Vagina (tissue), 2 donors: Measurements from ENCODE around the gene DIAPH2. TPM values are rescaled to one million over a fixed set of nuclear protein-coding genes. Genes with fewer than 3 reads are reported as not detected.

Experiments
- DNase-seq, 2 donors: peaks; one replicate each; pipeline ENCODE4 v3.0.0-alpha.2; 2017; ENCODE audit errors: extremely low spot score in 2 of 2
- H3K27ac ChIP-seq: fragments of 200-600 bp; sonication (generic); one replicate; pipeline ENCODE4 v1.5.1; 2019
- H3K27me3 ChIP-seq: fragments of 200-600 bp; sonication (generic); one replicate; pipeline ENCODE4 v1.5.1; 2019
- H3K36me3 ChIP-seq, 2 donors: fragments of 200-600 bp; sonication (generic); one replicate each; pipeline ENCODE4 v1.5.1; 2017 to 2019
- H3K4me1 ChIP-seq: fragments of 200-600 bp; sonication (generic); one replicate; pipeline ENCODE4 v1.5.1; 2019
- H3K4me3 ChIP-seq, 2 donors: fragments of 200-600 bp; sonication (generic); 1 replicate in 1 of 2; 2 replicates in 1 of 2; pipeline ENCODE4 v1.5.1; 2016 to 2019
- H3K9me3 ChIP-seq: fragments of 200-600 bp; sonication (generic); one replicate; pipeline ENCODE4 v1.5.1; 2019
- POLR2A ChIP-seq, 2 donors: fragments of 450-650 bp; IDR thresholded peaks; one replicate each; pipeline ENCODE4 v1.6.1; 2017; ENCODE audit warnings: antibody characterized with exemption in 2 of 2, mild to moderate bottlenecking in 2 of 2, moderate library complexity in 2 of 2
- POLR2AphosphoS5 ChIP-seq, 2 donors: sonication (generic); formaldehyde crosslinking; IDR thresholded peaks; one replicate each; pipeline ENCODE4 v1.9.0; 2017; ENCODE audit warnings: antibody characterized with exemption in 2 of 2, mild to moderate bottlenecking in 2 of 2, low read depth in 1 of 2; ENCODE audit not compliant: insufficient read depth in 1 of 2
- intact Hi-C: fragments of 100-400 bp; cut with DNase I; formaldehyde crosslinking; loops from one replicate; pipeline ENCODE4 v1.15.1; 2023
- small RNA-seq: library from RNA; depleted of rRNA; stranded (forward); fragments of <200 nt; gene quantifications from one replicate; pipeline ENCODE3, GENCODE V24; 2016
- total RNA-seq: library from RNA; depleted of rRNA; stranded (reverse); fragments of >200 nt; gene quantifications from one replicate; pipeline ENCODE4 v1.2.3, GENCODE V29; 2016
- TF ChIP-seq, protein P1 (sequence below), 3 experiments: fragments of 450-650 bp in 2 of 3; fragments of 200-600 bp in 1 of 3; sonication (generic) in 1 of 3; IDR thresholded peaks; one replicate each; pipeline ENCODE4 v1.5.1; 2017 to 2019; ENCODE audit warnings: antibody characterized with exemption in 3 of 3, mild to moderate bottlenecking in 2 of 3, moderate library complexity in 2 of 3

The DIAPH2 gene
- total RNA-seq, 1 donor from 2014 or later = 38.8 TPM

DNA sequence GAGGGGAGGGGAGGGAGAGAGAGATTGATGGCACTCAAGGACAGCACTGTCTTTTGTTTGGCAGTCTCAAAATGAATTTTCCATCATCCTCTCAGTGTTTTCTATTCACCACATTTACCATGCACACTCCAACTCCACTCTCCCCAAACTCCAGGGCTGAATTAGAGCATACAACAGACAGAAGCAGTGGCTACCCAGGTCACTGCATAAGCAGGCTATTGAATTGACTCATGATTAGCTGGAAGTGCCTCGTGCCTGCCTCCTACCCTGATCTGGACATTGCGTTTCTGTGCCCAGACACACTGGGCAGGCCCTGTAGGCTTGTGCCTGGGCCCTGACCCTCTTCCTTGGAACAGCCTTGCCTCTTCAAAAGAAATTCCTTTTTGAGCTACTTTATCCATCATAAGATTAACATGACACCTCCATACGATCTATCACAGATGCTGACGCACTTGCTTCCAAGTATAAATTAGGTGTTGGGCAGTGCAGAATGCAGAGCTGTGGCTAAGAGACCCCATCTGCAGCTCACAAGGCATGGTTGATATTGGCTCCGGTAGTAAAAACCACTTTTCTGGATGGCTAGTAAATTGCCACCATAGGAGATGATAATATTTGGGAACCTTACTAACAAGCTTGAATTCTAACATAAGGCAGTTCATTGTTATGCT, 952.0 kb downstream of the DIAPH2 start:
- DNase-seq = no peak
- no peak overlapping the region for H3K27ac ChIP-seq
- TF ChIP-seq, protein P1, sequence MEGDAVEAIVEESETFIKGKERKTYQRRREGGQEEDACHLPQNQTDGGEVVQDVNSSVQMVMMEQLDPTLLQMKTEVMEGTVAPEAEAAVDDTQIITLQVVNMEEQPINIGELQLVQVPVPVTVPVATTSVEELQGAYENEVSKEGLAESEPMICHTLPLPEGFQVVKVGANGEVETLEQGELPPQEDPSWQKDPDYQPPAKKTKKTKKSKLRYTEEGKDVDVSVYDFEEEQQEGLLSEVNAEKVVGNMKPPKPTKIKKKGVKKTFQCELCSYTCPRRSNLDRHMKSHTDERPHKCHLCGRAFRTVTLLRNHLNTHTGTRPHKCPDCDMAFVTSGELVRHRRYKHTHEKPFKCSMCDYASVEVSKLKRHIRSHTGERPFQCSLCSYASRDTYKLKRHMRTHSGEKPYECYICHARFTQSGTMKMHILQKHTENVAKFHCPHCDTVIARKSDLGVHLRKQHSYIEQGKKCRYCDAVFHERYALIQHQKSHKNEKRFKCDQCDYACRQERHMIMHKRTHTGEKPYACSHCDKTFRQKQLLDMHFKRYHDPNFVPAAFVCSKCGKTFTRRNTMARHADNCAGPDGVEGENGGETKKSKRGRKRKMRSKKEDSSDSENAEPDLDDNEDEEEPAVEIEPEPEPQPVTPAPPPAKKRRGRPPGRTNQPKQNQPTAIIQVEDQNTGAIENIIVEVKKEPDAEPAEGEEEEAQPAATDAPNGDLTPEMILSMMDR (IDR thresholded peaks at IDR 0.05) = no peak
- TF ChIP-seq POLR2AphosphoS5 (IDR thresholded peaks at IDR 0.05; ENCODE audit: insufficient read depth in 1 of 2, low read depth in 1 of 2) = no peak
- TF ChIP-seq POLR2A (IDR thresholded peaks at IDR 0.05) = no peak
- no peaks in the 10 kb centered on the region for H3K4me1 ChIP-seq
- intact Hi-C loops = no loop called here
- no peaks in the 10 kb centered on the region for H3K36me3 ChIP-seq
- no peaks in the 10 kb centered on the region for H3K27me3 ChIP-seq
- H3K4me3 ChIP-seq = no peak overlapping the region
- H3K9me3 ChIP-seq = no peaks in the 10 kb centered on the region

DNA sequence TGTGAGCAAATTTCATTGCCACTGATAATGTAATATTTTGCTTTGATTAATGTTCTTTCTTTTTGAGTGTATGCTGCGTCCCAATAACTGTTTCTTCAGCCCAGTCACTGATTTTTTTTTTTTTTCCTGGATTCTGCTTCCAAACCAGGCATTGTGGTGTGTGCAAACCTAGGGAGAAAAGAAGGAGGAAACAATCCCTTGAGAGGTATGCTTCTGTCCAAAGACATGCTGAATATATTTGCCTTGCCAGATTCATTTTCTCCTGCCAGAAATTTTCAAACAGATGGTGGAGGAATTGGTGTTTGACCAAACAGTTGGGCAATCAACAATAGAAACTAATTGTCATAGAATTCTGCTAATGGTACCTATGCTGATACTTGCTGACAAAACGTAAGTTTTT, 952.6 kb downstream of the DIAPH2 start:
- Histone ChIP-seq H3K27ac (no peak overlapping the region), H3K4me1 (no peaks in the 10 kb centered on the region), H3K27me3 (no peaks in the 10 kb centered on the region), H3K36me3 (no peaks in the 10 kb centered on the region), H3K4me3 (no peak overlapping the region), H3K9me3 (no peaks in the 10 kb centered on the region)
- TF ChIP-seq, protein P1 (IDR thresholded peaks at IDR 0.05) = no peak
- TF ChIP-seq POLR2A (IDR thresholded peaks at IDR 0.05) (no peak), POLR2AphosphoS5 (IDR thresholded peaks at IDR 0.05; ENCODE audit: insufficient read depth in 1 of 2, low read depth in 1 of 2) (no peak)
- intact Hi-C loops = no loop called here
- DNase-seq = no peak

DNA sequence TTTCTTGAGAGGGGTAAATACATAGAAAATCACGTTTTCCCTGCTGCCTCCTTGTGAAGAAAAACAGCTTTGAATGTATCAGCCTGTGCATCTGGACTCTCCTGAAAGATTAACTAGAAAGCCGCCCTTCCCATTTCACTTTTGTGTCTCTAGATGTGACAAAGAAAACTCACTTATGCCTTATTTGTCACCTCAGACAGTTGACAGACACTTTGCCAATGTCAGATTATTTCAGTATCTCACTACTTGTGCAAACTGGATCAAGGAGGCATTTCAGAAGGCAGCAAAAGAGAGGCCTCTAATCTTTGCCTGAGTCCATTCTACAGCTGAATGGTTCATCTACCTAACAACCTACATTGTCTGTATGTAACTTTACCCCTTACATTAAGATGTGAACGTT, 954.0 kb downstream of the DIAPH2 start:
- no peak for DNase-seq
- intact Hi-C loops = no loop called here
- no peak overlapping the region for H3K4me3 ChIP-seq
- H3K9me3 ChIP-seq = no peaks in the 10 kb centered on the region
- no peak overlapping the region for H3K27ac ChIP-seq
- no peaks in the 10 kb centered on the region for H3K27me3 ChIP-seq
- no peaks in the 10 kb centered on the region for H3K36me3 ChIP-seq
- H3K4me1 ChIP-seq = no peaks in the 10 kb centered on the region
- TF ChIP-seq, protein P1 (IDR thresholded peaks at IDR 0.05) = no peak
- no peak for TF ChIP-seq POLR2A (IDR thresholded peaks at IDR 0.05)
- no peak for TF ChIP-seq POLR2AphosphoS5 (IDR thresholded peaks at IDR 0.05; ENCODE audit: insufficient read depth in 1 of 2, low read depth in 1 of 2)

DNA sequence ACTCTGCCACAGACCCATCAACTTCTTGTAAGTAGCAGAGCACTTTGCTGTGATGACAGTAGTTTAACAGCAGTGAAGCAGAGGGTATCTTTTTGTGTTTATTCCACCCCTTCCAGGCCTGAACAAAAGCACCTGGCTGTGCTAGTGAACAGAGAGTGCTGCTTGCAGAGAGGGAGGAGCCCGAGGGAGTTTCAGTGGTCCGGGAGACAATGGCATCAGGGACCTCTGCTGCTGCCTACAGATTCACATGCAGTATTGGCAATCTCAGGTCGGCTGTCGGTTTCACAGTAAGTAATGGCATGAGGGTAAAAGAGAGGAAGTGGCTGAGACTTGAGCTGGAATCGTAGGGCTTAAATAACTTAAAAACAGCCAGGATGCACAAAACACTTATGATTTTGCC, 954.9 kb downstream of the DIAPH2 start:
- Histone ChIP-seq H3K27me3 (no peaks in the 10 kb centered on the region), H3K4me1 (no peaks in the 10 kb centered on the region), H3K9me3 (no peaks in the 10 kb centered on the region), H3K27ac (no peak overlapping the region), H3K4me3 (no peak overlapping the region), H3K36me3 (no peaks in the 10 kb centered on the region)
- TF ChIP-seq POLR2AphosphoS5 (IDR thresholded peaks at IDR 0.05; ENCODE audit: insufficient read depth in 1 of 2, low read depth in 1 of 2) (no peak), POLR2A (IDR thresholded peaks at IDR 0.05) (no peak)
- TF ChIP-seq, protein P1 (IDR thresholded peaks at IDR 0.05) = no peak
- intact Hi-C loops = no loop called here
- DNase-seq = no peak

Small RNAs within 50 kb of the gene (small RNA-seq; reads per million reads assigned to genes)
- gene RF00017 (not detected), gene RF00019 (not detected), gene RN7SL74P (not detected)

Other genes starting within 250 kb of the DIAPH2 start
- 7.4 TPM for gene RPA4, start 199.1 kb downstream of the DIAPH2 start, total RNA-seq